HG02623 (cell line): ENCODE results near the gene CAPS.

Source experiments
- ATAC-seq: cut with Tn5 transposase; IDR thresholded peaks from one replicate; pipeline ENCODE4 v1.9.1; 2021; ENCODE audit warnings: moderate library complexity; ENCODE audit not compliant: unreplicated experiment

Gene CAPS

GRCh38 chr19:5908773-5909442 is 5.1 kb upstream of the CAPS start:
- ATAC-seq: no peak

- no peak for ATAC-seq
These were observed 3.5 kb upstream of the CAPS start for GRCh38 chr19:5910638-5910907.

DNA sequence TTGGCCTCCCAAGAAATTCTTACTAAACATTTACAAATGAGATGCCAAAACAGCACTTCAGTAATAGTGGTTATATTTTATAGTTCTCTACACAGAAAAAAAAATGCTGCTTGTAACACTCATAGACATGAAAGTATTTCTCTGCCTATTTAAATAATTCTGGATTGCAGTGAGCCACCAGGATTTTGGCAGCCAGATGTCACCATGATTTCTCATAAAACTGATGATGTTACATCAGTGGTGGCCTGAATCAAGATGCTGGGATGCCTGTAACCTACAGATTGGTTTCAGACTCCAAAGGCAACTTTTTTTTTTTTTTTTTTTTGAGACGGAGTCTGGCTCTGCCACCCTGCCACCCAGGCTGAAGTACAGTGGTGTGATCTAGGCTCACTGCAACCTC is 2.7 kb upstream of the CAPS start:
- ATAC-seq: no peak

DNA sequence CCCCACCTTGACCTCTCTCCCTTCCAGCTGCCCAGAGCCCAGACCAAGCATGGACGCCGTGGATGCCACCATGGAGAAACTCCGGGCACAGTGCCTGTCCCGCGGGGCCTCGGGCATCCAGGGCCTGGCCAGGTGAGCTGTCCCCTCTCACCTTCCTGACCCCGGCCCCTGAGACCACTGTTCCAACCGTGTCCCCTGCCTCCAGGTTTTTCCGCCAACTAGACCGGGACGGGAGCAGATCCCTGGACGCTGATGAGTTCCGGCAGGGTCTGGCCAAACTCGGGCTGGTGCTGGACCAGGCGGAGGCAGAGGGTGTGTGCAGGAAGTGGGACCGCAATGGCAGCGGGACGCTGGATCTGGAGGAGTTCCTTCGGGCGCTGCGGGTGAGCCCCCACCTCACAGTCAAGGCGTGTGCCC is 312 bp downstream of the CAPS start:
- ATAC-seq: no peak

- ATAC-seq: no peak
These were observed 1.1 kb downstream of the CAPS start for GRCh38 chr19:5914946-5915781.

DNA sequence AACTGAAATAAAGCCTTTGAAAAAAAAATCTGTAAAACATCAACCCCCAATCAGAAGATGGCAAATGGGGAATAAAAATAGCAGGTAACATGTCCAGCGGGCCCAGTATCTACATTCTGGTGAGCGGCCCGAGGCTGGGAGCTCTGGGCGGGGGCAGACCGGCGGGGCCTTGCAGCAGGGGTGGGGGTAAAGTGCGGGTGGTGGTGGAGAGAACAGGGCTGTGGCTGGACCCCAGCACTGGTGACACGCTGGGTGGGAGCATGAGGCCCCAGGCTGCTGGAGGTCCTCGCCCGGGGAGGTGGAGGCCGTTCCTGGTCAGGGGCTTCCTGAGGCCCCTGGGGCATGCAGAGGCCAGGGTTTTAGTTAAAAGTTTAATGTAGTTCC is 1.7 kb downstream of the CAPS start:
- no peak for ATAC-seq

- no peak for ATAC-seq
These were observed 2.2 kb downstream of the CAPS start for GRCh38 chr19:5916181-5916708.

- no peak for ATAC-seq
These were observed 3.5 kb downstream of the CAPS start for GRCh38 chr19:5917431-5918107.

GRCh38 chr19:5918463-5919079 is 4.5 kb downstream of the CAPS start:
- ATAC-seq: no peak

DNA sequence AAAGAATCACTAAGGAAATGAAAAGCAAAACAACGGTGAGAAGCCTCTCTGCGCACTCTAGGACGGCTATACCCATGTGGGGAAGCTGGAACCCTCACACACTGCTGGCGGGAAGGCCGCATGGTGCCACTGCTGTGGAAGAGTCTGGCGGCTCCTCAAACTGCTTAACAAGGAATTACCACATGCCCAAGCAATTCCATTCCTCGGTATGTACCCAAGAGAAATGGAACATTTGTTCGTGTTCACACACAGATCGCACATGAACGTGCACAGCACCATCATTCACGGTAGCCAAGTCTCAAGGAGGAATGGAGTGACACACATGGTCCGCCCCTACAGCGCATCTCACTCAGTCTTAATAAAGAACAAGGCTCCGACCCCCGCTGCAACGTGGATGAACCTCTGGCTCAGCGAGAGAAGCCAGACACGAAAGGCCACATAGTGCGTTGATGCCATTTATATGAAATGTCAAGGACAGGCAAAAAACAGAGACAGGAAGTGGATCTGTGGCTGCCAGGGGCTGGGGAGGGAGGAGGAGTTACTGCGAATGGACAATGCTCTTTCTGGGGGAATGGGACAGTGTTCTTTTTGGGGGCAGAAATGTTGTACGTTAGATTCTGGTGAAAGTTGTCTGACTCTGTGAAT is 7.6 kb downstream of the CAPS start:
- no peak for ATAC-seq

DNA sequence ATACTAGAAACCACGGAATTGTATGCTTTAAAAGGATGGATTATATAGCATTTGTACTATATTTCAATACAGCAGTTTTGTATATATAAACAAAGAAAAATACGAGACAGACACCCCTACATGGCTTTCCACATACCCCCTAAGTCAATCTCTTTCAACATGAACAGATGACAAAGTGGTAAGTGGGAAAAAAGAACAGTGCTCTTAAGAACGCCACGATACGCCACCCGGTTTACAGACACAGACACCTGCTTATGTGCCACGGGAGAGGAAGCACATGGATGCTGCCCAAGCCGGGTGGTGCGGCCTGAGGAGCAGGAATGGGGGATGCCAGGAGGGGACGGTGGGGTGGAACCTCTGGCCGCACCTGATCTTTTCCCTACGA is 8.1 kb downstream of the CAPS start:
- ATAC-seq: no peak

DNA sequence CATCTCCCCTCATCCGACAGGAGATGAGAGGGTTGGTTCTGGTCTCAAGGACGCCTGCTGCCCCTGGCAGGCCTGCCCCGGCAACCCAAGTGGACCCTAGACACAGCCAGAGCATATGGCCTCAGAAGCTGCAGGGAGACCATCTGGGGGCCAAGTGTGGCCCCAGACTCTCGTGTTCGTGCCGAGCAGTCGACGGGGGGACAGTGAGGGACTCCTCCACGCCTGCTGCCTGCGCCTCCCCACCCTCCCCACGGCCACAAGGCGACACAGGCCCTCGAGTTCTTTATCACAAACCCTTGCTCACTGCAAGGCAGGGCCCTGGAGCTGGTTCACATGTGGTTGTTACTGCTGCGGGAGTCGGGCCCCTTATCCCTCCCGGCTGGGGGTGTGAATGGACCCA is 9.3 kb downstream of the CAPS start:
- no peak for ATAC-seq

DNA sequence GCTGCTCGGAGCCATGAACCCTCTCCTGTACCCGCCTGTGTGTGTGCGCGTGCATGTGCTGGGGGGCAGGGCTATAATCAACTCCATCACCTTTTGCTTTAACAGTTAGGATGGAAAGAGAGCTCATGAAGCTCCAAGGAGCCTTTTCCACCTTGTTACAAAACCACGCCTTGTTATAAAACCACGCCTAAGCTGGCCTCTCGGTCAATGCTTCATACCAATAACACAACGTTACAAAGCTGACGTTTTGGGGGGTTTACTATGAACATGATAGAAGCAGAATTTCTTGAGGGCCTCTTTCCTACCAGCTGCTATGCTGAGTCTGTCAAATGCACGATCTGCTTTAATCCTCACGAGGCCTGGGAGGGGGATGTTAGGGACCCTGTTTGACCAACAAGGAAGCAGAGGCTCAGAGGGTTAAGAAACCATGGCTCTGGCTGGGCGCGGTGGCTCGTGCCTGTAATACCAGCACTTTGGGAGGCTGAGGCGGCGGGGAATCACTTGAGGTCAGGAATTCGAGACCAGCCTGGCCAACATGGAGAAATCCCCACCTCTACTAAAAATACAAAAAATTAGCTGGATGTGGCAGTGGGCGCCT is 11.9 kb downstream of the CAPS start:
- no peak for ATAC-seq

GRCh38 chr19:5926641-5927440 is 12.8 kb downstream of the CAPS start:
- ATAC-seq: no peak

DNA sequence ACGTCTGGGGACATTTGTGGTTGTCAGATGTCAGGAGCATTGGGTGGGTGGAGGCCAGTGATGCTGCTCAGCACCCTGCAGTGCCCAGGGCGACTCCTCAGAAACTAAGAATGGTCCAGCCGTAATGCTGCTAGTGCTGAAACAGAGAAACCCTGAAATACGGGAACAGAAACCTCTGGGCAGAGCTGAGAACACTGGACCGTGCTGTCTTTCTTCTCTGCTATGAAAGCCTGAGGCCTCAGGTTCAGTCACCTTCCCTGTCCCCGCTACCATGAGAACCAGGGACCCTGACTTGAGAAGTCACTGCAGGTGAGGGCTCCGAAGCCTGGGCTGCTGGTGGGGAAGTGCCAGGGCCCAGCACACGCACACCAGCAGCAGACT is 13.4 kb downstream of the CAPS start:
- no peak for ATAC-seq

GRCh38 chr19:5929179-5929578 is 15.1 kb downstream of the CAPS start:
- no peak for ATAC-seq

GRCh38 chr19:5929625-5930024 is 15.6 kb downstream of the CAPS start:
- ATAC-seq: no peak

DNA sequence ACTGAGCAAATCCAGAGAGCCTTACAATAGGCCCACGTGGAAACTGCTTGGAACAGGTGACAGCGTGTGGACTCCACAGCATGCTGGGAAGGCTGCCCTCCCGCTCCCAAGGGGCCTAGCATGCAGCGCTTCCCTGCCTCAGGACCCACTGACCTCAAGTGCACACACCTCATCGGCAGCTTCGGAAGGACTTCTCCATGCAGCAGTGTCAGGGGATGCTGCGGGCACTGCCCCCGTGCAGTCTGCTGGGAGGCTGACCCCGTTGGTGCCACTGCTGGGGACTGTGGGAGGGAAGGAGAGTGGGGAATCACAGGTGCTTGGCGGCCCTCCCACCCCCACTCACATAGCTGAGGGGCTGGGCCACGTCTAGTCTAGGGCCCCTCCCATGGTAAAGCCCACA is 17.2 kb downstream of the CAPS start:
- ATAC-seq: no peak

GRCh38 chr19:5932146-5932545 is 18.1 kb downstream of the CAPS start:
- ATAC-seq: no peak
